M059J (cell line): ENCODE data around the gene CFAP46. TPM values are rescaled to one million over a fixed set of nuclear protein-coding genes. Genes with fewer than 3 reads are reported as not detected.
A peak's percentile ranks its signal among the peaks of the same experiment; 100 is the strongest.

Experiments used
- DNase-seq: peaks from one replicate; pipeline ENCODE4 v3.0.0-alpha.2; 2012; ENCODE audit warnings: low read depth
- total RNA-seq: library from RNA; depleted of rRNA; stranded (reverse); fragments of >200 nt; shearing (Covaris generic); gene quantifications from 2 replicates; pipeline ENCODE4 v1.2.3, GENCODE V29; 2014; rRNA removed

Gene CFAP46
- total RNA-seq, result not detected in 2 replicates

DNA sequence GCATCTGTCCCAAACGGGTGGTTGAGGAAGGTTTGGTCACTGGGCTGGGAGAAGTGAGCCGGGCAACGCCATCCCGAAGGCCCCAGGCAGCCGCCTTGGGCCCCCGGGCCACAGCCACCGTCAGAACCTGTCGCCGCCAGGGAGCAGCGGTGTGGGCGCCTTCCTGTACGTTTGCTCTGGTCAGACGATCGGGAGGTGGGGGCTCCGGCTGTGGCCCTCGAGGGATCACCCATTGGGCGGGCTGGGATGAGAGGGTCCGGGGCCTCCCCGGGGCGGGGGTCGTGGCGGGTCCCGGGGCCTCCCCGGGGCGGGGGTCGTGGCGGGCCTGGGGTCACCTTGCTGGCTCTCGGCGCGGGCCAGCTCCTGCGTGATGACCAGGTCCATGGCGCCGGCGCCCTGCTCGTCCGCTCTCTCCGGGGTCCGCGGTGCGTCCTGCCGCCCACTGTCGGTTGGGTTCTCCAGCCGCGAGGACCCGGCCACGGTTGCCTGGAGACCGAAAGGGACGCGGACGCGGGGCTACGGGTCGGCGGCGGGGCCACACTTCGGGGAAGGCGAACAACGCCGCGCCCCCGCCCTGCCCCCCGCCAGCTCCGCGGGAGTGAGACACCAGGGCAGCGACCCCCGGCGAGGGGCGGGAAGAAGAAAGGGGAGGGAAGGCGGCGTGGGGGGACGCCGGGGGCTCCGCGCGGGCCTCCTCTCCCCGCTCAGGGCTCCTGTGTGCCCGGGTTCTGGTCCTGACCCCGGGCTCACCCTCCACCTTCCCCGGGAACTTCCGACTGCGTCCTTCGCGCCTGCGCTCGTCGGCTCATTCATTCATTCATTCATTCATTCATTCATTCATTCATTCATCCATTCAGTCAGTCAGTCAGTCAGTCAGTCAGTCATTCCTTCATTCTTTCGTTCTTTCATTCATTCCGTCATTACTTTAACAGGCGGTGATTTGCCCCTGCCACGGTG lies at the start of gene CFAP46:
Gene CFAP46 (minus strand): TSS at position 470 of the 957 bp plus-strand sequence. CDS start 86 bp downstream, at position 384.
- no peak for DNase-seq

DNA sequence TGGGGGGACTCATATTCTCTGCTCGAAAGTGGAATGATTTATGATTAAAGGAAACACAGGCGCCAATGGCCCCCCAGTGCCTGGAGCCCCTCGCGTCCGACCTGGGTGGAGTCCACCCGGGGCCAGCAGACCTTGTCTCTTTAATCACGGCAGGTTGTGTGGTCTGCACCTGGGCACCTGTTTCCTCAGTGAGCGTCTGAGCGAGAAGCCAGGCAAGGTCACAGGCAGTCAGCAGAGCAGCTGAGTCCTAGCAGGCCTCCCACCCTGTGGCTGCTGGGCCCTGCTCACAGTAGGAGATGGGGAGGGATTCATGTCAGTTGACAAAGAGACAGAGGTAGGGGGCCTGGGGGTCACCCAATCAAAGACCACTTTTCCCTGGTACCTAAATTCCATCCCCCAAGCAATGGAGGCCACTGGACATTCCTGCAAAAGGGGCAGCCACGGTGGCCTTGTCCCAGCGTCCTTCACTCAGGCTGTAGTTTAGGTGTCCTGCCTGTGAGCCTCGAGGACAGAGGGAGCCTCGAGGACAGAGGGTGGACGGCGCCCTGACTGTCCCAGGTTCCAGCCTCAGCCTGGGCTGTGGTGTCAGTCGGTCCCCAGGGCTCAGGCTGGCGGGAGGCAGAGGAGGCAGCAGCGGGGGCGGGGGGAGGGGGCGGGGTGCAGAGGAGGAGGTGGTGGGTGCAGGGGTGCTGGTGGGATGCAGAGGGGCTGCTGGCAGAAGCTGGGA lies 49.5 kb upstream of the CFAP46 start:
- DNase-seq, result no peak

DNA sequence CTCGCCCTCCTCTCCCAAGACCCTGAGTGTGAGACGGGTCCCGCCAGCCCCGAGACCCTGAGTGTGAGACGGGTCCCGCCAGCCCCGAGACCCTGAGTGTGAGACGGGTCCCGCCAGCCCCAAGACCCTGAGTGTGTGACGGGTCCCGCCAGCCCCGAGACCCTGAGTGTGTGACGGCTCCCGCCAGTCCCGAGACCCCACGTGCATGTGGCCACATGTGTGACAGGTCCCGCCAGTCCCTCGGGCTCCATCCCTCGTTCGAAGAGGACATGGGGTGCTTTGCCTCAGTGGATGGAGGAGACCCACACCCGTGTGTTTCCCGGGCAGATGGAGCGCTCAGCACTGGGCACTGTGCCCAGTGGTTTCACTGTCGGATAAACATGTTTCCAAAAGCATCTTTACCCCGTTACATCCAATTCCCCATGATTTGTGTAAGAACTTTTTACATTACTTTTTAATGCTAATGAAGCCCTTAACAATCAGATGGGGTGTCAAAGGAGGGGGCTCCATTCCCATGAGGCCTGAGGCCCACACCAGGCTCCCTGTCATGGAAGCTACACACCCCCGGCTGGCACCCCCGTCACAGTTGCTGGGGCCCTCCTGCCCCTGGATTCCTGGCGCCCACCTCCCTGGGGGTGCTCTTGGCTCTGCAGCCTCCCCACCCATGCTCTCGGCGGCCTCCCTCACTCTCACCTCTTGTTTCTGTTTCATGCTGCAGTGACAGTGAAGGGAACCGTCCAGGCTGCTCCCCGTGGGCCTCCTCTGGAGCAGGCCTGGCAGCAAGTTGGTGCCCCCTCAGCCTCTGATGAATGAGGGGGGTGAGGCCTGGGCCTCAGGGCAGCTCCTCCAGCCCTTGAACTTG lies 48.5 kb upstream of the CFAP46 start:
- no peak for DNase-seq

DNA sequence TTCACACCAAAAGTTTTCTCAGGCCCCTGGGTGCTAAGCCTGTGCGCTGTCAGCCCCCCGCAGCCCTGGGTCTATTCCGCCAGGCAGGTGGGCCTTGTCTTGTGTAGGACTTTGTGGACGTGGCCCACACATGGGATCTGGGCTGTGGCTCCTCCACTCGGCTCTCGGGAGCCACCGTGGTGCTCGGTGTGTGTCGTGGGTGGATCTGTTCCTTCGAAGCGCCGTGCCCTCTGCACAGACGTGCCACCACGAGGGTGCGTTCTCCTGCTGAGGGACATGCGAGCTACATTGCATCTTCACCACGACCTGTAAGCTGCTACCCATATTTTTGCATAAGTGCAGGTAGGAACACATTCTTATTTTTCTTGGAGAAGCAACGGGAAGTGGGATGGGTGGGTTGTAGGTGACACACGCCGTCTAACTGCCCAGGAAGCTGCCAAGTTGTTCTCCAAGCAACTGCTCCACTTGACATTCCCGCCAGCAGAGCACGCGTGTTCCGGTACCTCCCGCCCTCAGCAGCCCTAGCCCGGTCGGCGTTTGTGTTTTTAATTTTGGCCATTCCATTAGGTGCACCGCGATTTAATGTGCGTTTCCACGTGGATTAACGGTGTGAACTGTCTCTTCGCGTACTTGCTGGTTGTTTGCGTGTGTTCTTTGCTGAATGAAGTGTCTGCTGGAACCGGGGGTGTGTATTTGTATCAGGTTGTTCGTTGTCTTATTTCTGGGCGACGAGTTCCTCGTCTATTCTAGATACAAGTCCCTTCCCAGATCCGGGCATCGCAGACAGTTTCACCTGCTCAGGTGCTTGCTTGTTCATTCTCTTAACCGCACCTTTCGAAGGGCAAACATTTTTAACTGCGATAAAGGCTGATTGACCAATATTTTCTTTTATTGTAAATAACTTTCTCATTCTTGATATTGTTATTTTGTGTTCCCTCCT lies 47.4 kb upstream of the CFAP46 start:
- no peak for DNase-seq

DNA sequence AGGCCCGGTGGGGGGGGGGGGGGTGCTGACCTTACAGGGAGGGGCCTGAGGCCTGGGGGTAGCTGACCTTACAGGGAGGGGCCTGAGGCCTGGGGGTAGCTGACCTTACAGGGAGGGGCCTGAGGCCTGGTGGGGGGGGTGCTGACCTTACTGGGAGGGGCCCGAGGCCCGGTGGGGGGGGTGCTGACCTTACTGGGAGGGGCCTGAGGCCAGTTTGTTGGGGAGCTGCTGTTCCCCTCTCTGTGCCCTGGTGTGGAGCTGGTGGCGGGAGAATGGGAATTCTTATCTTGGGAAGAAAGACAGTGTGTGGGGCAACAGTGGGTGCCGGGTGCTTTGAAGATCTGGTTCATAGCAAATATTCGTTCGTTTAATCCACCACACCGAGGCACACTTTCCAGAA lies 46.6 kb upstream of the CFAP46 start:
- no peak for DNase-seq

DNA sequence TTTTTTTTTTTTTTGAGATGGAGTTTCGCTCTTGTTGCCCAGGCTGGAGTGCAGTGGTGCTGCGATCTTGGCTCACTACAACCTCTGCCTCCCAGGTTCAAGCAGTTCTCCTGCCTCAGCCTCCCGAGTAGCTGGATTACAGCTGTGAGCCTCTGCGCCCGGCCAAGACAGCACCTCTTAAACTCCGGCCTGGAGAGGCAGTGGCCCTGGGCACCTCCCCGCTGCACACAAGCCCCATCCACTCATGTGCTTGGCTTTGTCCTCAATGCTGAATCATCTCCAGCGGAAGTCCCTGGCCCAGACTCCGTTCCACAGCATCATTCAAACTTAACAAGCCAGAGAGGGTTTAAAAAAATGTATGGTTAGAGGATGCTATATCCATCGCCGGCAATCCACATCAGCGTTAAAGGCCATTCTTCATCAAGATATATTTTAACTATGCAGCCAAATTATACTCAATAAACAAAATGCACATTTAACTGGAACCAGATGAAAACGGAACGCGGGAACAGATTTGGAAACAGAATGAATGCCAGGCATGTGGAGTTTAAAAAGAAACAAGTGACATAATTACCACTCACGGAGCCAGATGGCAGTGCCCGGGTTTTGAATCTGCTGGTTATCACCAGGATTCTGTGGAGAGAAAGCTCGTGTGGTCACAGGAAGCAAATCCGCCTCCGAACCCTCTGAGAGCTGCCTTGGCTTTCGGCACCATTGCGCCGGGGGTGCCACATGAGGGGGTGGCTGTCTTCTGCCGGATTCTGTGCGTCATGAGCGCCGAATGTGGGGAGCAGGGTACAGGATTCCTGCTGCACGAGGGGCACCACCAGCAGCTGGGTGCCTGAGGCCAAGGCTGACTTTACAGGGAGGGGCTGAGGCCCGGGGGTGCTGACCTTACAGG lies 45.6 kb upstream of the CFAP46 start:
- DNase-seq, result peak; percentile 77

DNA sequence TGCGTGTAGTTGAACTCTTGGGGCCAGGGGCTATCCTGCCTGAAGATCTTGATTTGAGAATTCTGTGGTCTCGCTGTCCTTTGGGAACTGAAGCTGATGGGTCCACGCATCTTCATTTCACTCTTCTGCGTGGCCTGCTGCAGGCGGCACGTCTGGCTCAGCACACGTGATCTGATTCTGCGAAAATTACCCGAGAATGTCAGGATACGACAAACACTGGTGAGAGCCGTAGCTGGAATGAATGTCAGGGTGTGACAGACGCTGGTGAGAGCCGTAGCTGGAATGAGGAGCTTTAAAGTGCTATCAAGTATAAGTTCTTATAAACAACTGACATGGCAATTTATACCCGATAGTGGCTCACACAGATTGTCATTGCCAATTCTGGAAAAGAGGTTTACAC lies 44.6 kb upstream of the CFAP46 start:
- DNase-seq, result no peak

DNA sequence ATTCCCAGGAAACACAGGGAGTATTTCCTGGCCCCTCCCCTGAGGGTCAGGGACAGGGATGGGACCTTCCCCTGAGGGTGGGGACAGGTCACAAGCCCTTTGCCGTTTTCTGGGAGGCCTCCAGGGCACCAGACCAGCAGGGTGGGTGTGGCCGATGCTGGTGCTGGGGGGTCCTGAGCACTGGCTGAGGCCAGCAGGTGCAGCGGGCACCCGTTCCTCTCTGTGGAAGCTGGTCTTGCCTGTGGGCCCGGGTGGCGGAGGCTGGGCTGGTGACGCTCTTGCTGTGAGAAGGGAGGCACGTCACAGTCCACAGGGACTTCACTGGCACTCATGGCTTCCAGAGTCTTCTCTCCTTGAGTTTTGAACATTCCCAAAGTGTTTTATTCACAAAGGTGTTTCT lies 44.2 kb upstream of the CFAP46 start:
- DNase-seq, result no peak

DNA sequence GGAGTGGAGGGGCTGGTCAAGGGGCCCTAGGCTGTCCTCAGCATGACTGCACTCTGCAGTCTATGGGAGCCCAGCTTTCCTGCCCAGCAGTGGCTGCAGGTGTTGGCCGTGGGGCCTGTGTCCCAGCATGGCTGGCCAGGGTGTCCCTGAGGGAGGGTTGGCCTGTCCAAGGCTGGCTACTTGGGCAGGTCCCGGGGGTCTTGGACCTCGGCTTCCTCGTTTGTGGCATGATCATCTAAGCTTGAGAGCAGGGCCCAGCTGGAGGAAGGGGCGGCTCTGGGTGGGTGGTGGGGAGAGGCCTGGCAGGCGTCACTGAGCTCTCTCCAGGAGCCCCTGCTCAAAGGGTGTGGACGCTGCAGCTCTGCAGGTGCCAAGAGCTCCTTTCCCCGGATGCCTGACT lies 43.7 kb upstream of the CFAP46 start:
- no peak for DNase-seq

DNA sequence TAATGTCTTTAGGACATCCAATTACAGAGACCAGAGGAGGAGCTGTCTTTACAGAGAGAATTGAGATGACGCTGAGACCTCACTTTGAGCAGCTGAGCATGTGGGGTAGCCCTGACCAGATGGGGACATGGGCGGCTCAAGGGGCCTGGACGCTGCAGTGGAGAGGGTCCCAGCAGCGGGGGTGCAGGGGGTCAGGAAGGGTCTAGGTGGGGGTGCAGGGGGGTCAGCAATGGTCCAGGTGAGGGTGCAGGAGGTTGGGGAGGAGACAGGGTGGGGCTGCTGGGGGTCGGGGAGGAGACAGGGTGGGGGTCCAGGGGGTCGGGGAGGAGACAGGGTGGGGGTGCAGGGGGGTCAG lies 43.2 kb upstream of the CFAP46 start:
- DNase-seq, result no peak

DNA sequence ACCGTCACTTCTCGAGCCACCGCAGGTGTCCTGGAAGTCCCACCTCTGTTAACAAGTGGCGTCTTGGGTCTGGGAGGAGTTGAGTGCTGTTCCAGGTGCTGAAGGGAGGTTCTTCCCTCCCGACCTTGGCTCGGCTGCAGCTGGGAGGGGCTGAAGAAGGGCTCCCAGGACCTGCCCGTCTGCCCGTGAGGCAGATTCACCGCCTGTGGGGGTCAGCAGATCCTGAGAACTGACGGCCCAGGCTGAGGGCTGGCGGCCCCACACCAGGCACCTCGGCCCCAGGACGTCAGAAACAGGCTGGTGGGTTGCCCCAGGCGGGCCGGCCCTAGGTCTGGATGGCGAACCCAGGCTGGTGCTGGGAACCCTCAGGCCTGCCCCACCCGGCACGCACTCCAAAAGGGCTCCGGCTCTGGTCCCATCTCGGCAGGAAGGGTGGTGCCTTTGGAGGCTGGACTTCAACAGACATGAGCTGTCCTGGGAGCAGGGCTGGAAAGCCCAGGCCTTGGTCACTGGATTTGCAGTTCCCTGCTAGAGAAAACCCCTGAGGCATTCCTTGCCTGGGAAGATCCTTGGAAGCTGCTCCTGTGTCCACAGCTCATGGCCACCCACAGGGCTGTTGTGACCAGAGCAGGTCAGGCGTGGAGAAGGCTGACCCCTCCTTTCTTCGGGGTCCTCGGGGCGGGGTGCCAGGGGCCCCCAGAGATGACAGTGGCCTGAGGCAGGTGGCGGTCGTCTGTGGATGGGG lies 42.6 kb upstream of the CFAP46 start:
- peak; percentile 15 for DNase-seq

DNA sequence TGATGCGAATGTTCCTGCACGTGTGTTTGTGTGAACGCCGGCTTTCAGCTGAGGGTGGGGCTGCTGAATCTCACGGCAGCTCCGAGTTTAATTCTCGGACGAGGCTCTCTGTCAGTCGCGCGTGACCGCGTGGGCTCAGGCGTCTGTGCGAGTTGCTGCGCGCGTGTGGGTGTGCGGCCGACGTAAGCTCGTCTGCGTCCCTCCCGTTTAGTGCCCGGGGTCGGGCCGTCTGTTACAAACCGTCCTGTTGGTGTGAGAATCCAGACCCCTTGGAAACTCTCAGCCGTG lies 41.6 kb upstream of the CFAP46 start:
- no peak for DNase-seq

DNA sequence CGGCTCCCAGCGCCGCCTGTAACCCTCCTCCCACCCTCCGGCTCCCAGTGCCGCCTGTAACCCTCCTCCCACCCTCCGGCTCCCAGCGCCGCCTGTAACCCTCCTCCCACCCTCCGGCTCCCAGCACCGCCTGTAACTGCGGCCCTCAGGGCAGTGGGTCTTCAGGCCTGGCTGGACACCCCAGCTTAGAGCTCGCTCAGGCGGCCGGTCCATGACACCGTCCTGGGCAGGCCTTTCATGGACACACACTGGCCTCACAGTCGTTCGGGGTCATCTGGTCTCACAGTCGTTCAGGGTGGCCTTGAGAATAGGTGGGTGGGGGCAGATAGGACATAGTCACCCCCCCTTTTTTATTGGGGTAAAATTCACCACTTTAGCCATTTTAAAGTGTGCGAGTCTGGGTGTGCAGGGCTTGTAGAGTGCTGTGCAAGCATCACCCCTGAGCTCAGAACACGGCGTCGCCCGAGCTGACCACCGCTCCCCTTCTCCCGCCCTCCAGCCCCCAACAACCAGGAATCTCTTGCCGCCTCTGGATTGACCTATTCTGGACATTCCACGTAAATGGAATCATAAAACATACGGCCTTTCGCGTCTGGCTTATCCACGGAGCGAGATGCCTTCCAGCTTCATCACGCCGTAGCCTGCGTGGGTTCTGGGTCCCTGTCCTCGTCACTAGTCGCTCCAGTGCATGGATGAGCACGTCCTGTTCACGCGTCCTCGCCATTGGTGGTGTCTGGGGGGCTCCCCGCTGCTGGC lies 41.1 kb upstream of the CFAP46 start:
- no peak for DNase-seq

DNA sequence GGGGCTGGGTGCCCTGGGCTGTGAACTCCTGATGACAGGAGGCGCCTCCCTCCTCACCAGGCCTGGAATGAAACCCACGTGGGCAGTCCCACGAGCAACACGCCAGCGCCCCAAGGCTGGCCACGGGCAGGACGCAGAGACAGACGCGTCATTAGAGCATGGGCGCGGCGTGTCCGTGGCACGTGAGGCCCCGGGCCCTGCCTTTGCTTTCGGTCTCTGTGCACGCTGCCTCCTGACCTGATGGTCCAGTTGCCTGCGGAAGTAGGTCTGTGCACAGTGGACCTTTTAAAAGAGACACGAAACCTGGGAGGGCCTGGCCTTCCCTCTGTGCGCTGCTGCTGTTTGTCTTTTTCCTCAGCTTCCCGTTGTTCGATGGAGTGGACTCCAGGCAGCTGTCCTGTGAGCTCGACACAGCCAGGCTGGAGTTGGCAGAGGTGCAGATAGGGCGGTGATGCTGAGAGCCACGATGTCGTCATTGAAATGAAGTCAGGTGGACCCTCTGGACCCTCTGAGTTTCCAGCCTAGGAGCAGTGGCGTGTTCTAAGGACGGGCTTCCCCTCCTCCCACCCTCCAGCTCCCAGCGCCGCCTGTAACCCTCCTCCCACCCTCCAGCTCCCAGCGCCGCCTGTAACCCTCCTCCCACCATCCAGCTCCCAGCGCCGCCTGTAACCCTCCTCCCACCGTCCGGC lies 40.1 kb upstream of the CFAP46 start:
- no peak for DNase-seq

DNA sequence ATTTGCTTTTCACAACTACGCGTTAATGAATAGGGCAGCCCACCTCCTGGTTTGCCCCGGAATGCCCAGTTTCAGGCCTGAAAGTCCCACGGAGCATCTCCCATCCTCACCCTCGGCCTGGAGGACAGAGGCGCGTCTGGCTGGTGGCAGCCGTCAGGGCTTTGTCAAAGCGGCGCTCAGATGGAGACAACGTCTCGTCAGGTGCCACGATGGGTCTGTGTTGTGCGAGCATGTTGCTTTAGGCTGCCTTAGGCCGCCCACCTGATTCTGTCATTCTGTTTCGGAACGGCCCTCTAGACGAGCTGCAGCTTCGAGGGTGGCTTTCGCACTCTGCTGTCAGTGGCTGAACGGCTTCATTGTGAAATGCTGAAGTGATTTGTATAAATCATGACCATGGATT lies 39.4 kb upstream of the CFAP46 start:
- no peak for DNase-seq

DNA sequence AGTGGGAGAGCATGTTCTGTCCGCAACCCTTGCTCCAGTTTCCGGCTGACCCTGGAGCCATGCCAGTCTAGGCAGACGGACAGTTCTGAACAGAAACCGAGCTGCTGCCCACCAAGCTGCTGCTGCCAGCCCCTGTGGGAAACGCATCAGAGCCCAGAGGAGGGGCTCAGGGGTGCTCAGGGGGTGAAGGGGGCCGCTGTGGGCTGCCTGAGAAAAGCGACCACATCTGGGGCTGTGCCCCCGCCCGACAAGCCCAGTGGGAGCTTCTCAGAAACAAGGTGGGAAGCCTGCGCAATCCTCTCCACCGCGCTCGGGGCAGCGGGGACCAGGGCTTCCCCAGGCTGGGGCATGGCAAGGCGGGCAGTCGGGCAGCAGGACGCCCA lies 38.8 kb upstream of the CFAP46 start:
- no peak for DNase-seq

DNA sequence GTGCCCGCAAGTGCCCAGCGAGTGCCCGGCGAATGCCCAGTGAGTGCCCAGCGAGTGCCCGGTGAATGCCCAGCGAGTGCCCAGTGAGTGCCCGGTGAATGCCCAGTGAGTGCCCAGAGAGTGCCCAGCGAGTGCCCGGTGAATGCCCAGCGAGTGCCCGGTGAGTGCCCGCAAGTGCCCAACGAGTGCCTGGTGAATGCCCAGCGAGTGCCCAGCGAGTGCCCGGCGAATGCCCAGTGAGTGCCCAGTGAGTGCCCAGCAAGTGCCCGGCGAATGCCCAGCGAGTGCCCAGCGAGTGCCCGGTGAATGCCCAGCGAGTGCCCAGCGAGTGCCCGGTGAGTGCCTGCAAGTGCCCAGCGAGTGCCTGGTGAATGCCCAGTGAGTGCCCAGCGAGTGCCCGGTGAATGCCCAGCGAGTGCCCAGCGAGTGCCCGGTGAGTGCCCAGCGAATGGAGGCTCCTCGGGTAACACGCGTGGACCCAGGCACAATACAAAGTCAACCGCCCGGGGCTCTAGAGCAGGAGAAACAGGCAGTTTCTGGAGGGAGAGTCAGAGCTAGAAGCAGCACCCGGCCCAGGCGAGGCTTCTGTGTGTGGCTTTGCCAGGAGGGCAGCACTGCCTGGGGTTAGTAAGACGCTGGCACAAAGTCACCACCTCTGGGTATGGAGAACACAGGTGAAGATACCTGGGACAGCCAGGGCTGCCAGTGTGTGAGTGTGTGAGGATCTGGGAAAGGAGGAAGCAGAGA lies 38.2 kb upstream of the CFAP46 start:
- DNase-seq, result no peak
